ENCODE data around the gene LOXL3.

LOXL3 gene

DNA sequence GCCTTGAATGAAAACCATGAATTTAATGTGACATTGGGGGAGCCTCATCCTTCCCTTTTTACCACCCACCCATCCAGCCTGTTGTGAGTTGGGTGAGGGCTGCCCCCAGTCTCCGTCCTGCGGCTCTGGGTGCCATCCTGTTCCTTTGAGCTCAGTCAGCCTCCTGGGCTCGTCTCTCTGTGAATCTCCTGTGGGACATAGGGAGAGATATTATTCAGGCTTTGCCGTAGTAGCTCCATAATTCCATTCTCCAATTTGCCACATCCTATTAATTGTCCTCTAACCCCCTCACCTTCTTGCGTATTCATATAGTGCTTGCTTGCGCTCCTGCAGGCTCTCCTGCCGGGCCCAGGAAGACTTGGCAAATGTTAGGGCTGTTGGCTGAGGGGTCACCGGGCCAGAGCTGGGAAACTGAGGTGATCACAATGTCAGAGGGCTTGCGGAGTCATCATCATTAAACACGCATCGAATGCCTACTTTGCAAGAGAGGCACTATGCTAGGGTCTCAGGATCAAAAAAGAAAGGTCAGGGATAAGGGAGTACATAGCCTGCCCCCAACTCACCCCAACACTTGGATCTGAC lies 27.0 kb downstream of the LOXL3 start:
- no peak for DNase-seq

DNA sequence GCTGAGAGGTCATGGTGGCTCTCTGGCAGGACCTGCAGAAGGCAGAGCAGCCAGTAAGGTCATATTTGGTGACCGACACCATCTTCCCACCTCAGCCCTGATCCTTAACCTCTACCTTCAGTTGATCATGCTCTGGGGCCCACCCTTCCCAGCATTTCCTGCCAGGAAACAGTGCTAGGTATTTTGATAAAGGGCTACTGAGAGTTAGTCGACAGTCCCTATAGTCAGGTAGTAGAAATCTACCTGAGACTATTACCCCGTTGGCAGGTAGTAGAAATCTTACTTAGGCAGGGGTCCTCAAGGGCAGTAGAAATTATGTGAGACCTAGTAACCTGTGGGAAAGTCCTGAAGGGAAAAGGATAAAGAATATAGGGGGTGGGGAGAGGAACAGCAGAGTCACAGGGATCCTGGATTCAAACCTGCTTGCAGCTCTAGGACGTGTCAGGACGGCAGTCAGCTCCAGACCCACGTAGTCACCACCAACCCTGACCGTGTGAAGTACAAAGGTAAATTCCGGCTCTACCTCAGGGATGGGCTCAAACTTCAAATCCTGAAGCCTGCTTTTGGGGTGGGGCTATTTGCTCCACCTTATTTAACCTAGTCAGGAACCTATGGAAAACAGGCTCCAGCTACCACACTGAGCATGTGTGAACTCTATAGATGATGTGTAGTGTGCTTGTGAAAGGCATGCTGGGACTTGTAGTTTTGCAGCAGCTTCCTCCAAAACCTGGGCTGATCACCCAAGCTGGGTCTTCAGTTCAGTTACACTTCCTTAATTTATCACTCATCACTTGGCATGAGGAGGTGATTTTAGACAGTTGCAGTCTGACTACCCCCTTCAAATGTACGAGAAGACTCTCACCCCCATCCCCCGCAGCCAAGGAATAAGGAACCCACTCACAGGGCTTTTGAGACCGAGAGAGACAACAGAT lies 27.8 kb downstream of the LOXL3 start, which contains the start of gene DQX1:
TSS of gene DQX1 (minus strand) at position 515 of the 932 bp plus-strand sequence. CDS start at position 13, 502 bp downstream.
- no peak for DNase-seq

DNA sequence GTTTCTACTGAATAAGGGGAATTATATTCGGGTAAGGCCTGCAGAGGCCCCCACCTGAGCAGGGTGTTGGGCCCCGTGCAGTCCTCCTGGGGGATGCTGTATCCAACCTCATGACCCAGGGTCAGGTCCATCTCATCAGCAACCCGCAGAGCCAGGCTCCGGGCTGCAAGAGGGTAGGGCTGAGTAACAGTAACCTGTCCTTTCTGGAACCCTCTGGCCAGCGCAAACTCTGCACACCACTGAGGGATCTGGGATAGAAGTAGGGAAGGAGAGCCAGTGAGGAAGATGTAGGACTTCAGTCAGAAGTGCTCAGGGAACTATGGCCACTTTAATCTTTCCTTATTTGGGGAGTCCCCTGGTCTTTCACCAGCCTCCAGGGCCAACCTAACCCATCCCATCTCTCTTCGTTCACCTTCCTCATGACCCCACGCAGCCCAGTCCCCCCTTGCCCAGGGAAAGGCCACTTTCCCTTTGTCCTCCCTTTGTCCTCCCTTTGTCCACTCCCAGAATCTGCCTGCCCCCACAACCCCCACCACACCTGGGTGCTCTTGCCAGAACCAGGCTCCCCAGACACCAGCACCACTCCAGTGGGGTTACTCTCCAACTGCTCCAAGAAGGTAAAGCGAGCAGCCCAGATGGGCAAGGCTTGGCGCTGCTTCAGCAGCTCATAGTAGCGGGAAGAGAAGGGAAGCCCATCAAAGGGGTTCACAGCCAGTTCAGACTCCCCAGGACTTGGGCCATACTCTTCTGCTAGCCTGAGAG lies 28.6 kb downstream of the LOXL3 start:
- DNase-seq: no peak

DNA sequence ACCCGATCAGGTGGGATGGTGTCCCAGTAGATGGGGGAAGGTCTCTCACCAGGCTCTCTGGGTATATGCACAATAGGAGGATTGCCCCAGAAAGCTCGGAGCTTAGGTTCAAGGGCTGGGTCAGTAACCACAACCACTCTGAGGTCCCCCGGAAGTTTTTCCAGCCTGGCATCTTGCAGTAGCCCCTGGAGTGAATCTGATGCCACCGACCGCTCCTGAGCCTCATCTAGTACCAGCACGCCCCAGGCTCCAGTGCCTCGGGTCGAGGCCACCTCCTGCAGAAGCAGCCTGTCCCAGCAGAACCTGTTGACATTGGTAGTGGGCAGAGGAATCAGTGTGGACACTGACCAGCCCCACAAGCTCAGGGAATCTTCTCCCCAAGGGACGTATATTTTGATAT lies 29.7 kb downstream of the LOXL3 start:
- DNase-seq: no peak

DNA sequence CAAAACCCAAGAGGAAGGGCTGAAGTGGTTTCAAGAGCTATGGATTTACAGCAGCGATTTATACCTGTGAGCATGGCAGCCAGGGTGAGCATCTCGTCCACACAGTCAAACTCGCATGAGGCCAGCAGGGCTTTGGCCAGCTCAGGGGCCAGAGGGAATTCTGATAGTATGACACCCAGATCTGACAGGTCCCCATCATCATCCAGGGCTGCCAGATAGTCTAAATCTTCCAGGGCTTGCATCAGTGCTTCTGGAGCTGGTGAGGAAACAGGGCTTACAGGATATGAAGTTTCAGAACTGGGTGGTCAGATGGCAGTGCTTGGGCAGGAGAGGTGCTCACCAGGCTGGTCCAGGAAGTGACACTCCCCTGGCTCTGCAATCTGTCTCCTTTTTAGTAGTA lies 31.2 kb downstream of the LOXL3 start:
- DNase-seq: no peak

DNA sequence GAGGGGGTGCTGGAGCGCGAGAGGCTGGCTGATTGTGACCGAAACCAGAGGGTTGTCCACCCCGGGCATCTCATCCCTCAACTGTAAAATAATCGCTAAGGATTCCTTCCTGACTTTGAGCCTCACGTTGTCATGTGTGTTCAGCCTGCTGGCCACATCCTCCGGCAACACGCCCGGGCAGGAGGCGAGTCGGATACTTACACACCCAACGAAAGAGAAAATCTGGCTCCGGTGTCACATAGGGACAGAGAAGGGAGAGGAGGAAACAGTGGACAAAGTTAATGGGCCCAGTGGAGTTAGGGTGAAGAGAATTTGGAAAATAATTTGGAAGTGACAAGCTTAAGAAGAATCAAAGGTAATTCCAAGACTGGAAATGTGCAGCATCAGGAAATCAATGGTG lies 37.1 kb downstream of the LOXL3 start:
- no peak for DNase-seq

DNA sequence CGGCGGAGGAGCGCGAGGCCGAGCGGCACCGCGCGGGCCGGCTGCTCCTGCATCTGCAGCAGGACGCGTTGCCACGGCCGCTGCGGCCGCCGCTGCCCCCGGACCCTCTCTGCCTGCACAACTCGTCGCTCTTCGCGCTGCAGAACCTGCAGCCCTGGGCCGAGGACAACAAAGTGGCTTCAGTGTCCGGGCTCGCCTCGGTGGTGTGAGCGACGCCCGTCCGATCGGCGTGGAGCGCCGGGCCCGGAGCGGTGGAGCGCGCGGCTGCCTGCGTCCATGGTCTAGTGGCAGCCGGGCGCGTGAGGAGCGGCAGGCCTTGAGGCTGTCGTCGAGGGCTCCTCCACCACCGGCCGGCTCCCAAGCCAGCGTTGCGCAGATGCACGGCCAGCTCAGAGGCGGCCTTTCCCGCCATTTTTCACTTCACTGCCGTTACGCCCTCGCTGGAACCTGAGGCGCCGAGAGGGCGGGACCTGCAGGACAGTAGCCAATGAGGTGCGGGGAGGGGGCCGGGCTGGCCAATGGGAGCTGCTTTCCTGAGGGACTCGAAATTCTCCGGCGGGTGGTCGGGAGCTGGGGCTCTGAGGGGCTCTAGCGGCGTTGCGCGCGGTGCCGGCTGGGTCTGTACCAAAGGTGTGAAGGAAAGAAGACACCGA lies 37.6 kb downstream of the LOXL3 start:
- no peak for DNase-seq

DNA sequence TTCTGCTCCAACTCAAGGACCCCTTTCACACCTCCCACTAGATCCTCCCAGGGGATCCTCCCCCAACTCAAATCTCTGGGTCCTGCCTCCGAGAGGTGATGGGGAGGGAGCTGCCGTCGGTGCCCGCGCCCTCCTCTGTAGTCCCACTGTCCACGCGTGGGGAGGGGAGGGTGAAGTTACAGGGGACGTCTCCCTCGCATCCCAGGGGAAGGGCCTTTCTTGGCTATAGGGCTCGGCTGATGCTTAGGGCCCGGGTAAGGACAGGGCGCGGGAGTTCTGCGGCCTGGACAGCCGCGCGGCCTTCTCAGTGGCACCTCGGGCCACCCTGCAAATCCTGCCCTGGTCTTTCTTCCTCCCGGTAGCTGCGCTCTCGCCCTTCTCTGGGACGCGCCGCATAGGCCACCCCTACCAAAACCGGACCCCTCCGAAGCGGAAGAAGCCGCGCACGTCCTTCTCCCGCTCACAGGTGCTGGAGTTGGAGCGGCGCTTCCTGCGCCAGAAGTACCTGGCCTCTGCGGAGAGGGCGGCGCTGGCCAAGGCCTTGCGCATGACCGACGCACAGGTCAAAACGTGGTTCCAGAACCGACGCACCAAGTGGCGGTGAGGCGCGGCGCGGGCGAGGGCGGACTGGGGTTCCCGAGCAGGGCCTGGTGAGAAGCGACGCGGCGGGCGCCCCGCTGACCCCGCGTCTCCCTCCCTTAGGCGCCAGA lies 38.3 kb downstream of the LOXL3 start:
- DNase-seq: no peak

DNA sequence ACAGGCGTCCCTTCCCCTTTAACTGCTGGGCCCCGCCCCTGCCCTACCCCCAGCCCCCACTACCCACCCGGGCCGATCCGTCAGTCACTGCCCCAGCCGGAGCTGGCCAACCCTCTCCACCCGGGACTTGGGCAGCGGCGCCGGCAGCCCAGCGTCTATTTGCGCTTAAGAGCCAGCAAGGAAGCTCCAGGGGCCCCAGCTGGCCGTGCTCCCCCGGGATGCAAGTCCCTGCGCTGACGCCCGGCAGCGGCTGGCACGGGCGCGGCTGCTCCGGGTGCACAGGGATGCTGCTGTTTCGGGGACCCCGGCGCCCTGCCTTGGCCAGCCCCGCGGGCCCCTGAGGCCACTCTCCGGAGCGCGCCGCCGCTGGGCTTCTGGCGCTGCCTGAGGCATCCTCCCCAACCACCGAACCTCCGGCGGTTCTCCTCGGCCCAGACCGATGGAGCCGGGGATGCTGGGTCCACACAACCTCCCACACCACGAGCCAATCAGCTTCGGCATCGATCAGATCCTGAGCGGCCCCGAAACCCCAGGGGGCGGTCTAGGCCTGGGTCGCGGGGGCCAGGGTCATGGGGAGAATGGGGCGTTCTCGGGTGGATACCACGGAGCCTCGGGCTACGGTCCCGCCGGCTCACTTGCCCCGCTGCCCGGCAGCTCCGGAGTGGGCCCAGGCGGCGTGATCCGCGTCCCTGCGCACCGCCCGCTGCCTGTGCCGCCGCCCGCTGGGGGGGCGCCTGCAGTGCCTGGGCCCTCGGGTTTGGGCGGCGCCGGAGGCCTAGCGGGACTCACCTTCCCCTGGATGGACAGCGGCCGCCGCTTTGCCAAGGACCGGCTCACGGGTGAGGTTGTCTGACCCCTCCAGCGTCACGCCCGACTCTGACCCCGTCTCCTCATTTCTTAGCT lies 39.1 kb downstream of the LOXL3 start, which contains the start of gene TLX2:
TSS of gene TLX2 (plus strand) at position 83 of the 903 bp plus-strand sequence. CDS start at position 440, 357 bp downstream.
- DNase-seq: no peak

DNA sequence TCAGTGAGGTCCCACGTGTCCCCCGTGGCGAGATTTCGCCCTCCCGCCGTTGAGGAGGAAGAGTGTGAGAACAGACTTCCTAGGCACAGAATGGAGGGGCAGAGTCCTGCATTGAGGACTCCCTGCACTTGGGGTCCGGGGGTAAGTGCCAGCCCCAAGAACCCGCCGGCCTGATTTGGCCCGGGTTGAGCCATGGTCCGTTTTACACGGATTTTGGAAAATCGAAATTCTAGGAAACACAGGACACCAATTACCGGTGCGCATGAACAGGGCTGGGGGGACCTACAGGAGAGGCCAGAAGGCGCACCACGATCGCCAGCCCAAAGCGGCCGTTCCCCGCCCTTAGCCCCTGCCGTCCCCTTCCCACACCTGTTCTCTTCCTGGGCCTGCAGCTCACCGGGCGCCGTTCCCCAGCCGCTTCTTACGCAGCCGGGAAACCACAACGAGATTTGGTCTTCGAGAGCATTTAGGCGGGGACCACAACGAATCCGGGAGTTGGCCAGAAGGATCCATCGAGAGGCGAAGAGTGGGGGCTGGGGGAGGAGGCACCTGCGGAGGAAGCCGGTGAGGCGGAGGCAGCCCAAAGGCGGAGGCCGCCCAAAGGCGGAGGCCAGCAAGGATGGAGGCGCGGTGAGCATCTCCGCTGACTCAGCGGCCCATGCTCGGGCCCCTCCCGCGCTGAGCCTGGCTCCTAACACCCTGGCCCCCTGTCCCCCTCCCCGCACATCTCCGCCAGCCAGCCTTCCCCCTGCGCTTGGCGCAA lies 40.0 kb downstream of the LOXL3 start:
- no peak for DNase-seq

DNA sequence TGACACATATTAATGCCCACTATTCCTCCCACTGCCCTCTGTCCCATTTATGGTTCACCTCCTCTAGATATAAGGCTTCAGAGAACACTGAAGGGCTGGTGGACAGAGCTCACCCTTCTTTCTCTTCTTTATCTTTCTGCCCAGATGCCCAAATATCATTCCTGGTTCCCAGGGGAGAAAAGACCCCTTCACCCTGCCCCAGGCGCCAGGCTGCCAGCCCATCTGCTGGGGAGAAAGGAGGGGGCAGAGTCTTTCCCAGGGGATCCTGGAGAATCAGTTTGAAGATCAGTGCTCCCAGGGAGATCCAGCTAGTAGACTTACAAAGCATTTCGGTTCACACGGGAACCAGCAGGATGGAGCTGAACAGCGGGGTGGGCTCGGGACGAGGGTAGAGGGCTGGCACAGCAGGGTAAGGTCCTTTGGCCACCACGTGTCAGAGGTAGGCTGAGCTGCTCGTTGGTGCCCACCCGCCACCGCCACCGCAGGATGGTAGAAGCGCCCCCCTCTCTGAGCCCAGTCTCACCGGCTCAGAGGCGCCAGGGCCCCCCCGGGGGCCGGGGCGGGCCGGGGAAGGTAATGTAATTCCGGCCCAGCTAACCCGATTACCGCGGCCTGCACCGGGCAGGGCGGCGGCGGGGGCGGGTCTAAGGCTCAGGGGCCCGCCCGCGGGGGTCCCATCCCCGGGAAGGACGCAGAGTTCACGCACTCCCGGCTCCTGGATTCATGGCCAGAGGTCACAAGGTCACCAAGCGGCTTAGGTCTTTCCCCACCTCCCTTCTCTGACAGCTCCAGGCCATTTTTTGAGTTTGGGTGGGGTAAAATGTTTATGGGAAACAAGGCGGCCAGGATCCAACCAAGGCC lies 40.8 kb downstream of the LOXL3 start:
- DNase-seq: no peak

DNA sequence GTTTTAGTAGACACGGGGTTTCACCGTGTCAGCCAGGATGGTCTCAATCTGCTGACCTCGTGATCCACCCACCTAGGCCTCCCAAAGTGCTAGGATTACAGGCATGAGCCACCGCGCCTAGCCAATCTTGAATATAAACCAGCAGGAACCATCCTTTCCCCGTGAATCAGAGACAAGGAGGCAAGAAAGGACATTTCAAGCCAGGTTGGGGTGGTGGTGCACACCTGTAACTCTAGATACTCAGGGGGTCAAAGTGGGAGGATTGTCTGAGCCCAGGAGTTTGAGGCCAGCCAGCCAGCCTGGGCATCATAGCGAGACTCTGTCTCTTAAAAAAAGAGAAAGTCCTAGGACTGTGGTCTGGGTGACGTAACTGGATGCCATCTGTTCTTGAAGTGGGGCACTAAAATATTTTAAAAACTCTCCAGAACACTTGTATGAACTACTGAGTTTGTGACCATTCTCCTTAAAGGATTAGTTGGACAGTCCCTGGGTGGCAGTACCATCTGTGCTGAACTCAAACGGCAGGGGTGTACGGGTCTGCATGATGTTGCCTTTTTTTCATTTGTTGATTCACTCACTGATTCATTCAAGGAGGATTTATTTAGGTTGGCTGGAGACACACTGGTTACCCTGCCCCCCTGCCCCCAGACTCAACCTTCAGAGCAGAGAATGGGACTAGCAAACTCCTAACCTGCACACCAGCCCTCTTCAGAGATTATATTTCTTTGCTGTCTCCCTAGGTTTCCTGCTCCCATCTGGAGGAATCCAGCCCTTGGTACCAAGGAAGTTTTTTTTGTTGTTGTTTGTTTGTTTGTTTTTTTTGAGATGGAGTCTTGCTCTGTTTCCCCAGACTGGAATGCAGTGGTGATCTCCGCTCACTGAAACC lies 42.4 kb downstream of the LOXL3 start:
- no peak for DNase-seq

DNA sequence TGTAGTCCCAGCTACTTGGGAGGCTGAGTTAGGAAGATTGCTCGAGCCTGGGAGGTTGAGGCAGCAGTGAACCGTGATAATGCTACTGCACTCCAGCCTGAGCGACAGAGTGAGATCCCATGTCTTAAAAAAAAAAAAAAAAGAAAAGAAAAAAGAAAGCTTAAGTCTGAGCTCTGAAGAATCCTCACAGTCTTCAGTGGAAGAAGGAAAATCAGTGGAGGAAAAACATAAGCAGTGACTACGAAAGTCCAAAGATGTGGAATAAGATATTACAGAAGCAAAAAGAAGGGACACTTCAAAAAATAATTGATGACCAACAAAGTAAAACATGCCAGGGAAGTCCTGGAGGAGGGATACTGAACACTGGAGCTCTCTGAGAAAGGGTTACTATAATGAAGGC lies 43.5 kb downstream of the LOXL3 start:
- no peak for DNase-seq

DNA sequence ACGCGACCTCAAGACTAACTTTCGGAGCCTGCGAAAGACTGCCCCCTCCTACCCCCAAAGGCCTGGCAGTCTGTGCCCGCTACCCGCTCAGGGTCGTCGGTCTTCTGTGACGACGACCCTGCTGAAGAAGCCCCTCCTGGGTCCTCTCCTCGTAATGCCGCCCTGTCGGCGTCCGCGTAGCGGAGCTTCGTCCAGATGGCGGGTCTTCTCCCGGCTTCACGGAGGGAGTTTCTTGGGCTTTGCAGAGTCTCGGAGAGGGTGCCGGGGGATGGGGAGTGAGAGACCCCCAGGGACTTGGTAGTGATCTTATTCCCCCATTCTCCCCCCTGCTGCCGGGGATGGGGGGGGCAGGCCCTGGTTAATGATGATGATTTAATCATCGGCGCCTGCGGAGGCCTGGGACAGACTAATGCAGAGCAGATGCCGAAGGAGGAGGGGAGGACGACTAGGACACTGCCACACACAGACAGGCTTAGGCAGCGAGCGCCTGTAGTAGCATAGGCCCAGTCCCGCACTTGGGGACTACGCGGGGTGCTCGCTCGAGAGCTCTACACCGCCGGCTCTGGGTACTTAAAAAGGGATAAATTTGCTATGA lies 45.7 kb downstream of the LOXL3 start:
- DNase-seq: no peak

DNA sequence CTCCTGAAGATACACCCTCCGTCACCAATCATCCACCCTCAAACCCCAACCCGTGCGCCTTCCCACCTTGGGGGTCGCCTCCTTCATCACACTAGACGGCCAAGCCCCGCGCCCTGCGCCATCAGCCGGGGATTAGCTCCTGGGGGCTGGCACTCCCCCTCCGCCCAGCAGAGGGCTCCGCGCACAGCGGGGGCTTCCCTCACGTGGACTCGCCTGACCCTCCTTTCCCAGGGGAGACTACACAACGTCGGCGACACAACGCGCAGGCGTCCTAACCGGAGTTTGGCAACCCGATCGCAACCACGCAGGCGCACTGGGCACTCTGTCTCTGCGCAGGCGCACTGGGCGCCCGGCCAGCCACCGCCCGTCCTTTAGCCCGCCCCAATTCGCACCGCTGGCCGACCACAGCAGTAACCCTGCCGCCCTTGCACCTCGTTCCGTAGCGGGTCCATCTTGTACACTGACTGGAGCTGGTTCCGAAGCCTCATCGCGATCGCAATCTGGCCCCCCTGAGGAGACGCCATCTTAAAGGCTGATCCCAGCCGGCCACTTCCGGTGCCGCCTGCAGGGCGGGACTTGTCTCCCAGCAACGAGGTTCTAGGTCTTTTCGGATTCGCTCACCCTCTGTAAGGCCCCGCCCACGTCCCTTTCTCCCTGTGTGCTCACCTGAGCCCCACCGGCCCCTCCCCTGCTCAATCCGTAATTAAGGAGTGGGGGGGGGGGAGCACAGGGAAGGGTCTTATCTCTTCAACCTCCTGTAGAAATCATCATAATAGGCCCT lies 46.4 kb downstream of the LOXL3 start, which contains the start of gene PCGF1:
TSS of gene PCGF1 (minus strand) at position 551 of the 781 bp plus-strand sequence. CDS start at position 524, 27 bp downstream.
- DNase-seq: peak; percentile 80

DNA sequence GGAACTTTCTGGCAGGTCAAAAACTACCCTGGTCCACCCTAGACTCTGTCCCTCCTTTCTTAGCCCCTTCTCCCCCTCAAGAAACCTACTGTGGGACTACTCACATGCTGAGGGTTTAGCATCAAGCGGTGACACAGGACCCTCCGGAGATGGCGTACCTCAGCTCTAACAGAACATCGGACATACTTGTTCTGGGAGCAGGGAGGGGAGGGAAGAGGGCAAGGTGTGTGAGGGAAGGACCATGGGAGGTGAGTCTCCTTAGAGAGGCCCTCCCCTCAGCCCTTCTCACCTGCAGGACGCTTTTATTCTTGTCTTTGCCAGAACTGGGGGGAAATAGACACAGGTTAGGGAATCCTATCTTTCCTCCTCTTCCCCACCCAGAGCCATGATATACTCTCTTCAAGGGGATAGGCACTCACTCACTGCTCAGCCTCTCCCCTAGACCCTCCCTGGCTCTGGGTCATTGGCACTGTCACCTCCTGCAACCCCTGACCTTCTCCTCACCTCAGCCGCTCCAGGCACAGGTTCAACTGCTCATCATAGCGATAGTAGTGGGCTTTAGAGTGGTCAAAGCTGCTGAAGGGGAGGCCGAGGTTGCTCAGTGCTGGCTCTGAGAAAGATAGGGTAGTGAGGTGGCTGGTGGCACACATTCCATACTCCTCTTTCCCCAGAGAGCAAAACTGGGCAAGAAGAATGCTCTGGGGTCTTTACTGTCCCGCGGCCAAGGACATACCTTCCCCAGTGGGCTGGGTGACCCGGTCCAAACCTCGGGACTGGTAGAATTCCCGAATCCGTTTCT lies 48.1 kb downstream of the LOXL3 start:
- no peak for DNase-seq
